K562 (cell line): ENCODE measurements around the gene STK24. TPM values are rescaled to one million over a fixed set of nuclear protein-coding genes. Genes with fewer than 3 reads are reported as not detected.

Source experiments
- CBX8 ChIP-seq: fragments of 200-600 bp; sonication (generic); IDR thresholded peaks from 2 replicates; pipeline ENCODE4 v1.6.1; 2012; ENCODE audit warnings: borderline replicate concordance, mixed run types, low read depth, mild to moderate bottlenecking, moderate library complexity, mixed read lengths, low read length, control low read depth, inconsistent platforms; ENCODE audit not compliant: poor library complexity, severe bottlenecking; ENCODE audit errors: extremely low read depth
- CHD4 ChIP-seq: fragments of 200-600 bp; sonication (generic); IDR thresholded peaks from 3 replicates; pipeline ENCODE4 v1.6.1; 2012; ENCODE audit warnings: low read depth, mild to moderate bottlenecking, mixed read lengths, low read length, inconsistent platforms; ENCODE audit not compliant: insufficient read depth, insufficient replicate concordance, poor library complexity, severe bottlenecking
- ELF2 ChIP-seq: fragments of 250-450 bp; sonication (Bioruptor Pico); IDR thresholded peaks from 2 replicates; pipeline ENCODE4 v1.5.0; 2021; ENCODE audit warnings: mild to moderate bottlenecking
- MCM5 ChIP-seq: fragments of 450-650 bp; IDR thresholded peaks from 2 replicates; pipeline ENCODE4 v1.6.1; 2016; ENCODE audit warnings: low read depth
- NFYB ChIP-seq: IDR thresholded peaks from 2 replicates; pipeline ENCODE4 v1.6.1; 2011; ENCODE audit warnings: mild to moderate bottlenecking, moderate library complexity; ENCODE audit not compliant: insufficient read length; ENCODE audit errors: extremely low read depth
- ZNF175 ChIP-seq: fragments of 200-800 bp; sonication (Bioruptor generic); IDR thresholded peaks from 2 replicates; pipeline ENCODE4 v1.6.1; 2016; ENCODE audit warnings: low read depth, mild to moderate bottlenecking, missing genetic modification characterization, missing compliant biosample characterization
- ZNF75A ChIP-seq: fragments of 450-650 bp; formaldehyde crosslinking; IDR thresholded peaks from 2 replicates; pipeline ENCODE4 v1.4.0; 2020; ENCODE audit warnings: mild to moderate bottlenecking
- polyA plus RNA-seq, 8 experiments: library from polyadenylated mRNA; depleted of rRNA in 4 of 8; stranded (reverse) in 5 of 8; unstranded in 3 of 8; fragments of >200 nt; fragmentation: Nextera tagmentation in 2 of 8; fragmentation: Illumina TruSeq in 1 of 8; extraction: Ambion mirVana in 2 of 8; extraction: Trizol in 1 of 8; gene quantifications; 2 replicates each; pipeline versions ENCODE4 v1.2.1 to v1.2.3, GENCODE V29; 2011 to 2014; ENCODE audit warnings: inconsistent platforms in 1 of 8, missing spikeins in 1 of 8
- total RNA-seq, 7 experiments: library from RNA; depleted of rRNA in 6 of 7; stranded (reverse); fragments of >200 nt in 6 of 7; fragmentation: Illumina TruSeq in 2 of 7; extraction: Trizol in 2 of 7; gene quantifications; 2 replicates each; pipeline versions ENCODE4 v1.2.1 to v1.2.3, GENCODE V29; 2011 to 2021; ENCODE audit warnings: low replicate concordance in 1 of 7
- TF ChIP-seq, protein P1 (sequence below): fragments of 450-650 bp; formaldehyde crosslinking; IDR thresholded peaks from 2 replicates; pipeline ENCODE4 v1.4.0; 2020; ENCODE audit warnings: mild to moderate bottlenecking
- TF ChIP-seq, protein P2 (sequence below): sonication (generic); formaldehyde crosslinking; IDR thresholded peaks from 2 replicates; pipeline ENCODE4 v1.8.1; 2023; ENCODE audit warnings: mild to moderate bottlenecking, missing genetic modification reagents
- TF ChIP-seq, protein P3 (sequence below): fragments of 250-450 bp; sonication (Bioruptor Pico); IDR thresholded peaks from 2 replicates; pipeline ENCODE4 v1.6.1; 2021; ENCODE audit warnings: mild to moderate bottlenecking
- TF ChIP-seq, protein P4 (sequence below): sonication (generic); formaldehyde crosslinking; IDR thresholded peaks from 2 replicates; pipeline ENCODE4 v1.8.0; 2022; ENCODE audit warnings: missing genetic modification reagents, mild to moderate bottlenecking, moderate library complexity, borderline replicate concordance

The STK24 gene
- total and polyA plus RNA-seq, 9 of the 15 experiments (the other 6 are each of a cell fraction or from before 2014, with no cell fraction given) = 3.8 to 78.4 (median 28.2) TPM

DNA sequence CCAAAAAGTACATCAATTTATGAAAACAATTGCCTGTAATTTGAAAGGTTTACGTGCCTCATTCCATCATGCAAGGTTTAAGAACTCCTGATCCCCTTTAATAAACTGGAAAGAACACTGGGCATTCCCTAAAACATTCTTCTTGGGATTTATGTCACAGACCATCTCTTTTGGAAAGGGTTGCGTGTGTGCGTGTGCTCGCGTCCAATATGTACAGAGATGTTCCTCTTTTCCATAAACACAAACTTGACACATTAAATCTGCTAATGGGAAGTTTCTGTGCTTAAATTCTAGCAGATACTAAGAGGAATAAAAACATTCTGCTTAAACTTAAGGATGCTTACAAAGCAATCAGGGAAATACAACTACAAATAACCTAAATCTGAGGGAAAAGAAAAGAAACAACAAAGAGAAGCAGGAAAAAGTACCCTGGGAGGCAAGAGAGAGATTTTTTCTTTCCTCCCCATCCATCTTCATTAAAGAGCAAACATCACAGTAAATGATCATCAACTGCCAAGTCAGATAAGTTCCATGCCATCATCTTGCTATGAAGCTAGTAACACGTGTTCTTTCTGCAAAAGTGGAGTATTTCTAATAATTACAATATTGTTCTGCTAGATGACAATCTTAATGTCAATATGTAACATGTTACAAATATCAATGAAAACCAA lies 83.7 kb downstream of the STK24 start (continued):
- TF ChIP-seq, protein P1, sequence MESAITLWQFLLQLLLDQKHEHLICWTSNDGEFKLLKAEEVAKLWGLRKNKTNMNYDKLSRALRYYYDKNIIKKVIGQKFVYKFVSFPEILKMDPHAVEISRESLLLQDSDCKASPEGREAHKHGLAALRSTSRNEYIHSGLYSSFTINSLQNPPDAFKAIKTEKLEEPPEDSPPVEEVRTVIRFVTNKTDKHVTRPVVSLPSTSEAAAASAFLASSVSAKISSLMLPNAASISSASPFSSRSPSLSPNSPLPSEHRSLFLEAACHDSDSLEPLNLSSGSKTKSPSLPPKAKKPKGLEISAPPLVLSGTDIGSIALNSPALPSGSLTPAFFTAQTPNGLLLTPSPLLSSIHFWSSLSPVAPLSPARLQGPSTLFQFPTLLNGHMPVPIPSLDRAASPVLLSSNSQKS (CRISPR knock-in tag) = no peak
- TF ChIP-seq ZNF75A (no peak), ZNF175 (no peak), CHD4 (no peak), NFYB (no peak), ELF2 (CRISPR knock-in tag) (no peak), MCM5 (no peak), CBX8 (no peak)
- TF ChIP-seq, protein P2, sequence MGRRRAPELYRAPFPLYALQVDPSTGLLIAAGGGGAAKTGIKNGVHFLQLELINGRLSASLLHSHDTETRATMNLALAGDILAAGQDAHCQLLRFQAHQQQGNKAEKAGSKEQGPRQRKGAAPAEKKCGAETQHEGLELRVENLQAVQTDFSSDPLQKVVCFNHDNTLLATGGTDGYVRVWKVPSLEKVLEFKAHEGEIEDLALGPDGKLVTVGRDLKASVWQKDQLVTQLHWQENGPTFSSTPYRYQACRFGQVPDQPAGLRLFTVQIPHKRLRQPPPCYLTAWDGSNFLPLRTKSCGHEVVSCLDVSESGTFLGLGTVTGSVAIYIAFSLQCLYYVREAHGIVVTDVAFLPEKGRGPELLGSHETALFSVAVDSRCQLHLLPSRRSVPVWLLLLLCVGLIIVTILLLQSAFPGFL (CRISPR knock-in tag) = no peak
- TF ChIP-seq, protein P3, sequence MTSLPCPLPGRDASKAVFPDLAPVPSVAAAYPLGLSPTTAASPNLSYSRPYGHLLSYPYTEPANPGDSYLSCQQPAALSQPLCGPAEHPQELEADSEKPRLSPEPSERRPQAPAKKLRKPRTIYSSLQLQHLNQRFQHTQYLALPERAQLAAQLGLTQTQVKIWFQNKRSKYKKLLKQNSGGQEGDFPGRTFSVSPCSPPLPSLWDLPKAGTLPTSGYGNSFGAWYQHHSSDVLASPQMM (CRISPR knock-in tag) = no peak
- TF ChIP-seq, protein P4, sequence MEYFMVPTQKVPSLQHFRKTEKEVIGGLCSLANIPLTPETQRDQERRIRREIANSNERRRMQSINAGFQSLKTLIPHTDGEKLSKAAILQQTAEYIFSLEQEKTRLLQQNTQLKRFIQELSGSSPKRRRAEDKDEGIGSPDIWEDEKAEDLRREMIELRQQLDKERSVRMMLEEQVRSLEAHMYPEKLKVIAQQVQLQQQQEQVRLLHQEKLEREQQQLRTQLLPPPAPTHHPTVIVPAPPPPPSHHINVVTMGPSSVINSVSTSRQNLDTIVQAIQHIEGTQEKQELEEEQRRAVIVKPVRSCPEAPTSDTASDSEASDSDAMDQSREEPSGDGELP = no peak
